HEK293T (cell line): ENCODE data around the gene GALNT18.

Source experiments
- ARNT ChIP-seq: fragments of 450-650 bp; IDR thresholded peaks from 2 replicates; pipeline ENCODE4 v1.6.1; 2017; ENCODE audit warnings: mild to moderate bottlenecking
- BHLHE40 ChIP-seq: fragments of 450-650 bp; IDR thresholded peaks from 2 replicates; pipeline ENCODE4 v1.6.1; 2016; ENCODE audit warnings: mild to moderate bottlenecking, moderate library complexity, borderline replicate concordance
- CTBP1 ChIP-seq: fragments of 450-650 bp; IDR thresholded peaks from 2 replicates; pipeline ENCODE4 v1.6.1; 2016; ENCODE audit warnings: borderline replicate concordance
- ELF4 ChIP-seq: fragments of 450-650 bp; IDR thresholded peaks from 2 replicates; pipeline ENCODE4 v1.6.1; 2017; ENCODE audit warnings: antibody characterized with exemption
- HDGF ChIP-seq: fragments of 450-650 bp; IDR thresholded peaks from 2 replicates; pipeline ENCODE4 v1.6.1; 2017; ENCODE audit warnings: antibody characterized with exemption, borderline replicate concordance
- L3MBTL2 ChIP-seq: fragments of 450-650 bp; conservative IDR thresholded peaks from 2 replicates; pipeline ENCODE4 v1.6.1; 2016; ENCODE audit warnings: mild to moderate bottlenecking
- SP1 ChIP-seq: fragments of 450-650 bp; IDR thresholded peaks from 2 replicates; pipeline ENCODE4 v1.6.1; 2017
- SUZ12 ChIP-seq: fragments of 450-650 bp; IDR thresholded peaks from 2 replicates; pipeline ENCODE4 v1.6.1; 2016; ENCODE audit warnings: mild to moderate bottlenecking
- TARDBP ChIP-seq: fragments of 450-650 bp; IDR thresholded peaks from 2 replicates; pipeline ENCODE4 v1.6.1; 2016
- TF ChIP-seq, protein P1 (sequence below): fragments of 450-650 bp; IDR thresholded peaks from 2 replicates; pipeline ENCODE4 v1.6.1; 2016

- no peak for TF ChIP-seq SP1
- TF ChIP-seq HDGF, result no peak
- no peak for TF ChIP-seq ARNT
- TF ChIP-seq, protein P1, sequence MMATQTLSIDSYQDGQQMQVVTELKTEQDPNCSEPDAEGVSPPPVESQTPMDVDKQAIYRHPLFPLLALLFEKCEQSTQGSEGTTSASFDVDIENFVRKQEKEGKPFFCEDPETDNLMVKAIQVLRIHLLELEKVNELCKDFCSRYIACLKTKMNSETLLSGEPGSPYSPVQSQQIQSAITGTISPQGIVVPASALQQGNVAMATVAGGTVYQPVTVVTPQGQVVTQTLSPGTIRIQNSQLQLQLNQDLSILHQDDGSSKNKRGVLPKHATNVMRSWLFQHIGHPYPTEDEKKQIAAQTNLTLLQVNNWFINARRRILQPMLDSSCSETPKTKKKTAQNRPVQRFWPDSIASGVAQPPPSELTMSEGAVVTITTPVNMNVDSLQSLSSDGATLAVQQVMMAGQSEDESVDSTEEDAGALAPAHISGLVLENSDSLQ, result no peak
- no peak for TF ChIP-seq CTBP1
- no peak for TF ChIP-seq ELF4
- TF ChIP-seq SUZ12, result no peak
- TF ChIP-seq BHLHE40, result no peak
- no peak for TF ChIP-seq TARDBP
- TF ChIP-seq L3MBTL2, result no peak
Observed at GRCh38 chr11:11338304-11338703, 283.5 kb downstream of the GALNT18 start.
